Endodermal cell (in vitro differentiated cells): Measurements from ENCODE around the gene SGO2. TPM values are rescaled to one million over a fixed set of nuclear protein-coding genes. Genes with fewer than 3 reads are reported as not detected.

ENCODE experiments used
- DNase-seq: peaks from one replicate; pipeline ENCODE4 v3.0.0-alpha.2; 2017
- H3K27ac ChIP-seq: 2 replicates; pipeline ENCODE4 v1.5.1; 2013; ENCODE audit warnings: mild to moderate bottlenecking, low read depth, low read length, moderate library complexity
- H3K27me3 ChIP-seq: 2 replicates; pipeline ENCODE4 v1.6.1; 2013; ENCODE audit warnings: mild to moderate bottlenecking, low read length, moderate library complexity; ENCODE audit not compliant: insufficient read depth, control insufficient read depth, poor library complexity, severe bottlenecking
- H3K36me3 ChIP-seq: 2 replicates; pipeline ENCODE4 v1.7.0; 2013; ENCODE audit warnings: mild to moderate bottlenecking, low read length, moderate library complexity; ENCODE audit not compliant: control insufficient read depth, insufficient read depth
- H3K4me1 ChIP-seq: one replicate; pipeline ENCODE4 v1.7.0; 2013; ENCODE audit warnings: low read length; ENCODE audit not compliant: control insufficient read depth, insufficient read depth
- H3K4me3 ChIP-seq: 2 replicates; pipeline ENCODE4 v1.5.1; 2013; ENCODE audit warnings: mild to moderate bottlenecking, low read length, moderate library complexity
- H3K9ac ChIP-seq: 2 replicates; pipeline ENCODE4 v1.6.1; 2013; ENCODE audit warnings: mild to moderate bottlenecking, low read length, moderate library complexity; ENCODE audit not compliant: poor library complexity, severe bottlenecking; ENCODE audit errors: extremely low read depth
- H3K9me3 ChIP-seq: 2 replicates; pipeline ENCODE4 v1.6.1; 2013; ENCODE audit warnings: mild to moderate bottlenecking, low read length, moderate library complexity; ENCODE audit not compliant: control insufficient read depth
- H3K27ac Mint-ChIP-seq: 2 replicates; pipeline ENCODE4 v1.8.0; 2020; ENCODE audit warnings: mixed read lengths
- H3K27me3 Mint-ChIP-seq: 2 replicates; pipeline ENCODE4 v1.8.0; 2021; ENCODE audit warnings: mild to moderate bottlenecking, mixed read lengths; ENCODE audit not compliant: insufficient read depth
- H3K36me3 Mint-ChIP-seq: 2 replicates; pipeline ENCODE4 v1.8.0; 2020; ENCODE audit warnings: low read depth, mixed read lengths
- H3K4me1 Mint-ChIP-seq: 2 replicates; pipeline ENCODE4 v1.8.0; 2020; ENCODE audit warnings: mixed read lengths
- H3K4me3 Mint-ChIP-seq: 2 replicates; pipeline ENCODE4 v1.8.0; 2020; ENCODE audit warnings: mild to moderate bottlenecking, moderate library complexity, mixed read lengths
- H3K9me3 Mint-ChIP-seq: 2 replicates; pipeline ENCODE4 v1.8.0; 2020; ENCODE audit warnings: mild to moderate bottlenecking, mixed read lengths
- CTCF ChIP-seq: fragments of 200-600 bp; sonication (generic); conservative IDR thresholded peaks from 2 replicates; pipeline ENCODE4 v1.5.0; 2021; ENCODE audit warnings: antibody characterized with exemption, mild to moderate bottlenecking
- WGBS, 2 experiments: methylation state at CpG; one replicate each; pipeline versions ENCODE4 v1.1.5 to v1.1.7; 2013; ENCODE audit warnings: missing lambda C conversion rate in 2 of 2, mixed read lengths in 1 of 2; ENCODE audit not compliant: insufficient coverage in 1 of 2, insufficient read length in 1 of 2; 5-methylcytosine and 5-hydroxymethylcytosine counted together
- total RNA-seq, 2 donors: library from RNA; stranded (reverse); fragmentation: NEBNext Ultra II Directional in 1 of 2; extraction: Animal tissue kit (Norgen Biotek cat#: 25700) in 1 of 2; gene quantifications; 2 replicates in 1 of 2; 3 replicates in 1 of 2; pipeline ENCODE4 v1.2.1, GENCODE V29; 2021

SGO2 gene
- total RNA-seq, 2 donors from 2014 or later = 20.0 to 37.8 TPM

DNA sequence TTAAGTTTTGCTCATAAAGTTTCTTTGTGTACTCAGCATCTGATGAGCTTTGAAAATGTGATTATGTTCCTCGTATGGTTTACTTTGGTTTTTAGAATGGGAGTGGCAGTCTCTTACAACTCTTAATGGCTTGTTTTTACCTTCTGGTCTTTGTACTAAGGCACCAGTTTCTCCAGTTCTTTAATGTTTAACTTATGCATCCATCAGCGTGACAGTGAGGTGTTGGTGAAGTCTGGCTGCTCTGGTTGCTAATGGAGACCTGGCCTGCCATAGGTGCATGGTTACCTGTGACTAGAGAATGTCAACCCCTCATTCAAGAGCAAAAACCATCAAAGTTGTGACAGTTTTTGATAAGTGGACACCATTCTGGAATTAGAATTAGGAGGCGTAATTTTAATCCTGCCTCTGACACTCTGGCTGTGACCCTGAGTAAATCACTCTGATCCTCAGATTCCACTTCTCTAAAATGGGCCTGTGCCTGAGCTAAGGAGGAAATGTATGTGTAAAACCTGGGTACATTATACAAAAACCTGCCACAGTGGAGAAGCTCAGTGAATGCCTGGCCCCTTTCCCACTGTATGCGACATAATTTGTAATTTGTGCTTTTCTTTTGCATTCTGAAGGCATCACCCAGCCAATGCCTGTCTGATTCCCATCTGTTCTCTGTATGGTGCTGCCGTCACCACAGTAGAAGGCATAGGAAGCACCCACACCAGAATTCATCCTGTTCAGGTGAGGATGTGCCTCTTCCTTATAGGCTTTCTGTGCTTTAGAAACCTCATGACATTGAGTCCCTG is 71.0 kb downstream of the SGO2 start:
- no peaks in the 10 kb centered on the region for H3K27me3 ChIP-seq
- 82 to 92% methylated on average over 3 to 5 of the region's 5 CpGs for WGBS, 2 experiments
- peaks cover 3% of the 10 kb centered on the region for H3K27me3 Mint-ChIP-seq
- no peaks in the 10 kb centered on the region for H3K4me1 ChIP-seq
- H3K4me1 Mint-ChIP-seq = peaks cover 20% of the 10 kb centered on the region
- no peaks in the 10 kb centered on the region for H3K36me3 ChIP-seq
- H3K4me3 ChIP-seq = no peak overlapping the region
- H3K9me3 Mint-ChIP-seq = no peaks in the 10 kb centered on the region
- no peaks in the 10 kb centered on the region for H3K9me3 ChIP-seq
- no peak for TF ChIP-seq CTCF
- no peak overlapping the region for H3K27ac ChIP-seq
- no peak overlapping the region for H3K4me3 Mint-ChIP-seq
- DNase-seq = no peak
- no peaks in the 10 kb centered on the region for H3K36me3 Mint-ChIP-seq
- no peak overlapping the region for H3K9ac ChIP-seq
- H3K27ac Mint-ChIP-seq = no peak overlapping the region

- H3K4me1 Mint-ChIP-seq = peaks cover 18% of the 10 kb centered on the region
- Histone ChIP-seq H3K36me3 (no peaks in the 10 kb centered on the region), H3K27me3 (no peaks in the 10 kb centered on the region), H3K4me3 (no peak overlapping the region), H3K9ac (no peak overlapping the region), H3K9me3 (no peaks in the 10 kb centered on the region), H3K27ac (no peak overlapping the region), H3K4me1 (no peaks in the 10 kb centered on the region)
- no peak overlapping the region for H3K4me3 Mint-ChIP-seq
- DNase-seq = no peak
- H3K9me3 Mint-ChIP-seq = no peaks in the 10 kb centered on the region
- H3K36me3 Mint-ChIP-seq = no peaks in the 10 kb centered on the region
- WGBS, 2 experiments = 90% methylated on average over 3 of the region's 3 CpGs; no CpG with 5 or more reads in 1 of the 2 experiments
- H3K27me3 Mint-ChIP-seq = no peaks in the 10 kb centered on the region
- no peak for TF ChIP-seq CTCF
- no peak overlapping the region for H3K27ac Mint-ChIP-seq
These were observed 73.2 kb downstream of the SGO2 start for GRCh38 chr2:200599206-200599605.

DNA sequence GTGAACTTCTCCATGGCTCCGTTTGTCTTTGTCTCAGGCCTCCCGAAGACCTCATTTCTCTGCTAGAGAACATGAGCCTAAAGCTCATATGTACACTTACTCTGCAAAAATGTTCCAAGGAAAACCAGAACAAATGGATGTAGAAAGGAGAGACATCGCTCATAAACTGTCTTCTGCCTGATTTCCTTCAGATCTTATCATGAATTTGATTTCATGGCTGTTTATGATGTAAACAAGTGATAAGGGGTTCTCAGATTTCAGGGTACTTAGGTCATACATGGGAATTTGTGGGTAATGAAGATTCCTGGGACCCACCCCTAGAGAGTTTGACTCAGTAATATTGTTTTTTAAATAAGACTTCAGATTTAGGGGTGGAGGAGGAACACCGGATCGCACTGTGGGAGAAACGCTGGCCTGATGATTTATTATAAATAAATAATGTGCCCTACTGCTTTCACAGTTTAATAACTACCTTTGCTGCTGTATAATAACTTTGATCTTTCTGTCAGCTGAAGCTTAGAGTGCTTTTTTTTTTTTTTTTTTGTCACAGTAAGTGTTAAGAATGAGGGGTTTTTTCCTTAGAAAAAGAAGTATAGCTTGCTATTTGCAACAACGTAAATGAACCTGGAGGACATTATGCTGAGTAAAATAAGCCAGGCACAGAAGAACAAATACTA is 74.7 kb downstream of the SGO2 start:
- 94 to 95% methylated on average over 5 to 7 of the region's 7 CpGs for WGBS, 2 experiments
- Mint-ChIP-seq H3K27ac (no peak overlapping the region), H3K36me3 (peaks cover 4% of the 10 kb centered on the region), H3K4me3 (no peak overlapping the region), H3K4me1 (peaks cover 18% of the 10 kb centered on the region), H3K27me3 (no peaks in the 10 kb centered on the region), H3K9me3 (no peaks in the 10 kb centered on the region)
- Histone ChIP-seq H3K27me3 (no peaks in the 10 kb centered on the region), H3K4me1 (no peaks in the 10 kb centered on the region), H3K4me3 (no peak overlapping the region), H3K9me3 (no peaks in the 10 kb centered on the region), H3K36me3 (no peaks in the 10 kb centered on the region), H3K9ac (no peak overlapping the region), H3K27ac (no peak overlapping the region)
- DNase-seq = no peak
- no peak for TF ChIP-seq CTCF
